Measurements from ENCODE around the gene LCN12.
A peak's percentile ranks its signal among the peaks of the same experiment; 100 is the strongest.

Gene LCN12

GRCh38 chr9:136944212-136944518 lies 7.9 kb upstream of the LCN12 start:
- no peak for TF ChIP-seq USF1 (IDR thresholded peaks at IDR 0.05)
- no peak for TF ChIP-seq MAX (IDR thresholded peaks at IDR 0.05)
- no peak for TF ChIP-seq CEBPB (IDR thresholded peaks at IDR 0.05)
- TF ChIP-seq REST (IDR thresholded peaks at IDR 0.05; ENCODE audit: low read depth) = no peak
- TF ChIP-seq ZBTB7A (IDR thresholded peaks at IDR 0.05; ENCODE audit: low read depth) = no peak
- no peak for TF ChIP-seq YY1 (IDR thresholded peaks at IDR 0.05; ENCODE audit: low read depth)
- no peak for TF ChIP-seq TCF12 (IDR thresholded peaks at IDR 0.05; ENCODE audit: low read depth)
- no peak for TF ChIP-seq NFIC (IDR thresholded peaks at IDR 0.05)
- no peak for TF ChIP-seq CREB1 (IDR thresholded peaks at IDR 0.05; ENCODE audit: low read depth)

- peak; percentile 89 for TF ChIP-seq EGR1 (IDR thresholded peaks at IDR 0.05)
- TF ChIP-seq NFIC (IDR thresholded peaks at IDR 0.05) = no peak
- TF ChIP-seq ZBTB7A (IDR thresholded peaks at IDR 0.05; ENCODE audit: low read depth) = 0 out of 2 replicates have a peak, but pooled peaks have one; percentile 20
- no peak for TF ChIP-seq CEBPB (IDR thresholded peaks at IDR 0.05)
- peak; percentile 29; the same call in 1 of the 2 replicates for TF ChIP-seq RAD21 (IDR thresholded peaks at IDR 0.05; ENCODE audit: low read depth)
- peak; percentile 81 for TF ChIP-seq YY1 (IDR thresholded peaks at IDR 0.05; ENCODE audit: low read depth)
- no peak for TF ChIP-seq FOXM1 (IDR thresholded peaks at IDR 0.05; ENCODE audit: borderline replicate concordance, low read depth)
Observed at GRCh38 chr9:136944519-136945332, 7.3 kb upstream of the LCN12 start, which contains the start of the genes C8G and FBXW5. Gene C8G (plus strand): TSS chr9:136945243. CDS start chr9:136945321, 78 bp downstream. Gene FBXW5 (minus strand): TSS chr9:136944738. CDS start chr9:136944083, 655 bp downstream.

DNA sequence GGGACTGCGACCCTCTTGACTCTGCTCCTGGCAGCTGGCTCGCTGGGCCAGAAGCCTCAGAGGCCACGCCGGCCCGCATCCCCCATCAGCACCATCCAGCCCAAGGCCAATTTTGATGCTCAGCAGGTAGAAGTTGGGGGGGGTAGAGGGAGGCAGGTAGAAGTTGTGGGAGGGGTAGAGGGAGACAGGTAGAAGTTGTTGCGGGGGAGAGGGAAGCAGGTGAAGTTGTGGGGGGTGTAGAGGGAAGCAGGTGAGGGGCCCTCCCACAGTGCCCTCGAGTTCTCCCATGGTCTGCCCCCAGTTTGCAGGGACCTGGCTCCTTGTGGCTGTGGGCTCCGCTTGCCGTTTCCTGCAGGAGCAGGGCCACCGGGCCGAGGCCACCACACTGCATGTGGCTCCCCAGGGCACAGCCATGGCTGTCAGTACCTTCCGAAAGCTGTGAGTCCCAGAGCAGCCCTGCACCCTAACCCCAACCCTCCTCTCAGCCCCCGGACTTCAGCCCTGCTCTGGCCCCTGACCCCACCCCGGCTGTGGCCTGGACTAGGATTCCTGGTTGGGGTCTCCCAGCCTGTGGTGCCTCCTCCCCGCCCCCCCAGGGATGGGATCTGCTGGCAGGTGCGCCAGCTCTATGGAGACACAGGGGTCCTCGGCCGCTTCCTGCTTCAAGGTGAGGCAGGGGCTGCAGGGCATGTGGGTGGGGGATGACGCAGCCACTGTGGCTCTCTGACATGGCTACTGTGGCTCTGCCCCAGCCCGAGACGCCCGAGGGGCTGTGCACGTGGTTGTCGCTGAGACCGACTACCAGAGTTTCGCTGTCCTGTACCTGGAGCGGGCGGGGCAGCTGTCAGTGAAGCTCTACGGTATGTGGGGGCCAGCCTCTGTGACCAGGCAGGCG lies 6.5 kb upstream of the LCN12 start:
- TF ChIP-seq TCF12 (IDR thresholded peaks at IDR 0.05; ENCODE audit: low read depth) (no peak), RAD21 (IDR thresholded peaks at IDR 0.05; ENCODE audit: low read depth) (no peak), ZBTB7A (IDR thresholded peaks at IDR 0.05; ENCODE audit: low read depth) (no peak), USF1 (IDR thresholded peaks at IDR 0.05) (no peak), EP300 (IDR thresholded peaks at IDR 0.05; ENCODE audit: borderline replicate concordance) (no peak), EGR1 (IDR thresholded peaks at IDR 0.05) (no peak), NFIC (IDR thresholded peaks at IDR 0.05) (no peak), MAX (IDR thresholded peaks at IDR 0.05) (no peak), CREB1 (IDR thresholded peaks at IDR 0.05; ENCODE audit: low read depth) (no peak), YY1 (IDR thresholded peaks at IDR 0.05; ENCODE audit: low read depth) (no peak), TAF1 (IDR thresholded peaks at IDR 0.05; ENCODE audit: low read depth) (no peak), CEBPB (IDR thresholded peaks at IDR 0.05) (no peak), TEAD4 (IDR thresholded peaks at IDR 0.05) (no peak), REST (IDR thresholded peaks at IDR 0.05; ENCODE audit: low read depth) (no peak)

DNA sequence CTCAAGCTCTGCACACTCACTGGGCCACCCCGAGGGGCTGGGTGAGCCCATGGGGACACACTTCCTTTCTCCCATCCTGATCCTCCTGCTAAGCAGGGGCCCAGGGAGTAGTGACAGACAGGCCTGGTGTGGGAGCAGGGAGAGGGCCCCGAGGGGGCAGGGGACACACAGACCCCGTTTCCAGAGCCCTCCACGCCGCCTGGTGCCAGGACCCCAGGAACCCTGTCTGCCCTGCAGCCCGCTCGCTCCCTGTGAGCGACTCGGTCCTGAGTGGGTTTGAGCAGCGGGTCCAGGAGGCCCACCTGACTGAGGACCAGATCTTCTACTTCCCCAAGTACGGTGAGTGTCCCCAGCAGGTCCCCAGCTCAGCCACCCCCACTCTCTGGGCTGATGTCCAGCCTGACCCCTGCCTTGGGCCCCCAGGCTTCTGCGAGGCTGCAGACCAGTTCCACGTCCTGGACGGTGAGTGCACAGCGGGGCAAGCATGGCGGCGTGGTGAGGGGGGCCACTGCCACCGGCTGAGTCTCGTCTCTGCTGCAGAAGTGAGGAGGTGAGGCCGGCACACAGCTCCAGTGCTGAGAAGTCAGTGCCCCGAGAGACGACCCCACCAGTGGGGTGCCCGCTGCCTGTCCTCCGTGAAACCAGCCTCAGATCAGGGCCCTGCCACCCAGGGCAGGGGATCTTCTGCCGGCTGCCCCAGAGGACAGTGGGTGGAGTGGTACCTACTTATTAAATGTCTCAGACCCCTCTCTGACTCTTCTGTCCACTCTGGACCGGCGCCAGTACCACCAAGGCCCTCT lies 5.6 kb upstream of the LCN12 start:
- no peak for TF ChIP-seq TAF1 (IDR thresholded peaks at IDR 0.05; ENCODE audit: low read depth)

Measured in Ishikawa (cell line).